Esophagus muscularis mucosa (tissue), 4 donors: ENCODE data around the gene HSPB6. TPM values are rescaled to one million over a fixed set of nuclear protein-coding genes. Genes with fewer than 3 reads are reported as not detected.

Source experiments
- DNase-seq: peaks from one replicate; pipeline ENCODE4 v3.0.0-alpha.2; 2017; ENCODE audit errors: extremely low spot score
- H3K27ac ChIP-seq, 4 donors: fragments of 200-600 bp; sonication (generic); replicated peaks in 1 of 4; 1 replicate in 3 of 4; 2 replicates in 1 of 4; pipeline ENCODE4 v1.5.1; 2016 to 2019; ENCODE audit warnings: mild to moderate bottlenecking in 1 of 4
- H3K27me3 ChIP-seq, 4 donors: fragments of 200-600 bp; sonication (generic); one replicate each; pipeline versions ENCODE4 v1.5.1 to v1.6.0; 2016 to 2019
- H3K36me3 ChIP-seq, 4 donors: fragments of 200-600 bp; sonication (generic); one replicate each; pipeline ENCODE4 v1.5.1; 2016 to 2019
- H3K4me1 ChIP-seq, 4 donors: fragments of 200-600 bp; sonication (generic); one replicate each; pipeline ENCODE4 v1.5.1; 2016 to 2019
- H3K4me3 ChIP-seq, 4 donors: fragments of 200-600 bp; sonication (generic); 1 replicate in 2 of 4; 2 replicates in 2 of 4; pipeline ENCODE4 v1.5.1; 2016 to 2019; ENCODE audit warnings: mild to moderate bottlenecking in 4 of 4, moderate library complexity in 1 of 4
- H3K9me3 ChIP-seq, 4 donors: fragments of 200-600 bp; sonication (generic); 1 replicate in 3 of 4; 2 replicates in 1 of 4; pipeline ENCODE4 v1.5.1; 2016 to 2019
- EP300 ChIP-seq: sonication (generic); formaldehyde crosslinking; IDR thresholded peaks from one replicate; pipeline ENCODE4 v1.6.1; 2017; ENCODE audit warnings: antibody characterized with exemption
- POLR2A ChIP-seq: fragments of 450-650 bp; IDR thresholded peaks from one replicate; pipeline ENCODE4 v1.6.1; 2017; ENCODE audit warnings: antibody characterized with exemption, moderate library complexity, mild to moderate bottlenecking, low read depth
- POLR2AphosphoS5 ChIP-seq, 2 donors: sonication (generic); formaldehyde crosslinking; IDR thresholded peaks; one replicate each; pipeline ENCODE4 v1.6.1; 2017; ENCODE audit warnings: antibody characterized with exemption in 2 of 2
- WGBS: methylation state at CpG from one replicate; pipeline ENCODE4 v1.1.5; 2018; 5-methylcytosine and 5-hydroxymethylcytosine counted together
- intact Hi-C: fragments of 100-400 bp; cut with DNase I; formaldehyde crosslinking; loops from one replicate; pipeline ENCODE4 v1.15.1; 2023
- total RNA-seq, 4 donors: library from RNA; depleted of rRNA; stranded (reverse); fragments of >200 nt; gene quantifications; one replicate each; pipeline versions ENCODE4 v1.1.0 to v1.2.1, GENCODE V29; 2016
- TF ChIP-seq, protein P1 (sequence below), 3 experiments: fragments of 200-600 bp in 2 of 3; fragments of 450-650 bp in 1 of 3; sonication (generic) in 2 of 3; IDR thresholded peaks; one replicate each; pipeline ENCODE4 v1.5.1; 2017 to 2019; ENCODE audit warnings: antibody characterized with exemption in 3 of 3, mild to moderate bottlenecking in 2 of 3, moderate library complexity in 1 of 3

HSPB6 gene
- total RNA-seq, 4 donors from 2014 or later: 64.4 to 146 (median 105) TPM

DNA sequence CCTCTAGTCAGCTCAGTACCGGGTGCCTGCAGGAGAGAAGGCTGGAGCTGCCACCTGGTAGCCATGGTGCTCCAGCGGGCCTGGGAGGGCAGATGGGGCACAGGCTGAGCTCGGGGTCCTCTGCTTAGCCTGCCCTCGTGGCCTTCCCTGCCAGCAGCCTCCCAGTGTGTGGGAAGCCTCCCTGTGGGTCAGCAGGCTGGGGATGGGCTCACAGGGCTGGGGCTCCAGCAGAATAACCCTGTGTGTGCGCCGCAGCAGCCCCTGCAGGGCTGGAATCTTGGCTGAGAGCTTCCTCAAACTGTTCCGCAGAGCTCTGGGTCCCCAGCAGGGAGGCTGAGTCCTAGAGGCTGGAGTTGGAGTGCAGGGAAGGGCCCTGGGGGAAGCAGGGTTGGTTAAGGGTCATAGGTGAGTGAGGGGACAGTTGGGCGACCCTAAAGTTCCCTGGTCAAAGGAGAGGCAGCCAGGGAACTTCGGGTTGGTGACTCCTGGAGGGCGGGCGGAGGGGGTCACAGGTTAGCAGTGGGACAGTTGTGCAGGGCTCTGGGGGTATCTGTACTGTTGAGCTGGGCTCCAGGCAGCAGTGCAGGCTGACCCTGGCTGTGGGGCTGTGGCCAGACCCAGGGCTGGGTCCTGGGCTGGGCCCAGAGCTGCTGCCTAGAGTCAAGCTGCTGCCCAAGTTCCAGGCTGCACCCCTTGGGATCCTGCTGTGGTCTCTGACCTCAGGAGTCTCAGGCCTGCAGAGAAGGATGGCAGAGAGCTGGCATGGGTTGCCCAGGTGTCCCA lies 32.6 kb upstream of the HSPB6 start:
- Histone ChIP-seq H3K4me1 (no peaks in the 10 kb centered on the region), H3K9me3 (no peaks in the 10 kb centered on the region), H3K36me3 (peaks cover 0 to 25% (median 9%) of the 10 kb centered on the region in 4 donors), H3K27me3 (peaks cover 0 to 15% (median 0%) of the 10 kb centered on the region in 4 donors), H3K27ac (no peak overlapping the region), H3K4me3 (no peak overlapping the region)
- intact Hi-C loops: loop anchor here (10.0 kb wide), 1 partner anchor 65 kb away; the partner anchor contains the start of genes KIRREL2 and NPHS1
- no peak for TF ChIP-seq EP300
- TF ChIP-seq, protein P1, sequence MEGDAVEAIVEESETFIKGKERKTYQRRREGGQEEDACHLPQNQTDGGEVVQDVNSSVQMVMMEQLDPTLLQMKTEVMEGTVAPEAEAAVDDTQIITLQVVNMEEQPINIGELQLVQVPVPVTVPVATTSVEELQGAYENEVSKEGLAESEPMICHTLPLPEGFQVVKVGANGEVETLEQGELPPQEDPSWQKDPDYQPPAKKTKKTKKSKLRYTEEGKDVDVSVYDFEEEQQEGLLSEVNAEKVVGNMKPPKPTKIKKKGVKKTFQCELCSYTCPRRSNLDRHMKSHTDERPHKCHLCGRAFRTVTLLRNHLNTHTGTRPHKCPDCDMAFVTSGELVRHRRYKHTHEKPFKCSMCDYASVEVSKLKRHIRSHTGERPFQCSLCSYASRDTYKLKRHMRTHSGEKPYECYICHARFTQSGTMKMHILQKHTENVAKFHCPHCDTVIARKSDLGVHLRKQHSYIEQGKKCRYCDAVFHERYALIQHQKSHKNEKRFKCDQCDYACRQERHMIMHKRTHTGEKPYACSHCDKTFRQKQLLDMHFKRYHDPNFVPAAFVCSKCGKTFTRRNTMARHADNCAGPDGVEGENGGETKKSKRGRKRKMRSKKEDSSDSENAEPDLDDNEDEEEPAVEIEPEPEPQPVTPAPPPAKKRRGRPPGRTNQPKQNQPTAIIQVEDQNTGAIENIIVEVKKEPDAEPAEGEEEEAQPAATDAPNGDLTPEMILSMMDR (IDR thresholded peaks at IDR 0.05): no peak
- no peak for TF ChIP-seq POLR2A
- TF ChIP-seq POLR2AphosphoS5 (IDR thresholded peaks at IDR 0.05): no peak
- DNase-seq: no peak
- WGBS: 83% methylated on average over 4 of the region's 11 CpGs

DNA sequence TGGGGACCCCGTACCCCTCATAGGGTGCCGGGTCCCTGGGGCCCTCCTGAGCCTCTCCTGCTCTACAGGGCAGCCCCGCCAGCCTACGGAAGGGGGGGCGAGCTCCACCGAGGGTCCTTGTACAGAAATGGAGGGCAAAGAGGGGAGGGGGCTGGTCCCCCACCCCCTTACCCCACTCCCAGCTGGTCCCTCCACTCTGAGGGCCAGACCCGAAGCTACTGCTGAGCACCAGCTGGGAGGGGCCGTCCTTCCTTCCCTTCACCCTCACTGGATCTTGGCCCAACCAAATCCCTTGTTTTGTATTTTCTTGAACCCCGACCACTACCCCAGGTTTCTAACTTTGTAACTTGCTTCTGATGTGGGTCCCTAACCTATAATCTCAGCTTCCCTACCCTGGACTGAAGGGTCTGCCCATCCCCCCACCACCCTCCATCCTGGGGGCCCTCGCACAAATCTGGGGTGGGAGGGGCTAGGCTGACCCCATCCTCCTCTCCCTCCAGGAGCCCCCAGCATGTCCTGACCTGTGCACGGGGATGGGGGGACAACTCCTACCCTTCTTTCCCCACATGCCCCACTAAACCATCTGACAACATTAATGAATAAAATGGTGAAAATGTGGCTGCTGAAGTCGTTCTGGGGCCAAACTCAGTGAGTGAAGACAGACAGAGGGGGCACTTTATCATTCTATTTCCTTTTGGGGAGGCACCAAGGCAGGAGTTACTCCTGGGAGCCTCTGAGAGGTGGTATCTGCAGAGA lies 31.6 kb upstream of the HSPB6 start:
- Histone ChIP-seq H3K4me1 (no peaks in the 10 kb centered on the region), H3K9me3 (no peaks in the 10 kb centered on the region), H3K36me3 (peaks cover 0 to 35% (median 13%) of the 10 kb centered on the region in 4 donors), H3K27ac (no peak overlapping the region), H3K27me3 (peaks cover 0 to 15% (median 0%) of the 10 kb centered on the region in 4 donors), H3K4me3 (no peak overlapping the region)
- DNase-seq: no peak
- no peak for TF ChIP-seq POLR2A
- TF ChIP-seq POLR2AphosphoS5 (IDR thresholded peaks at IDR 0.05): no peak
- TF ChIP-seq EP300: no peak
- TF ChIP-seq, protein P1 (IDR thresholded peaks at IDR 0.05): no peak
- WGBS: 81% methylated on average over 12 of the region's 12 CpGs
- intact Hi-C loops: loop anchor here (10.0 kb wide), 1 partner anchor 66 kb away; the partner anchor contains the start of genes KIRREL2 and NPHS1

DNA sequence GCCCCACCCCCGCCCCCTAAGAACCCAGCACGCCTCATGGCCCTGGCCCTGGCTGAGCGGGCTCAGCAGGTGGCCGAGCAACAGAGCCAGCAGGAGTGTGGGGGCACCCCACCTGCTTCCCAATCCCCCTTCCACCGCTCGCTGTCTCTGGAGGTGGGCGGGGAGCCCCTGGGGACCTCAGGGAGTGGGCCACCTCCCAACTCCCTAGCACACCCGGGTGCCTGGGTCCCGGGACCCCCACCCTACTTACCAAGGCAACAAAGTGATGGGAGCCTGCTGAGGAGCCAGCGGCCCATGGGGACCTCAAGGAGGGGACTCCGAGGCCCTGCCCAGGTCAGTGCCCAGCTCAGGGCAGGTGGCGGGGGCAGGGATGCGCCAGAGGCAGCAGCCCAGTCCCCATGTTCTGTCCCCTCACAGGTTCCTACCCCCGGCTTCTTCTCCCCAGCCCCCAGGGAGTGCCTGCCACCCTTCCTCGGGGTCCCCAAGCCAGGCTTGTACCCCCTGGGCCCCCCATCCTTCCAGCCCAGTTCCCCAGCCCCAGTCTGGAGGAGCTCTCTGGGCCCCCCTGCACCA lies 30.5 kb upstream of the HSPB6 start:
- intact Hi-C loops: loop anchor here (10.0 kb wide), 1 partner anchor 67 kb away; the partner anchor contains the start of genes KIRREL2 and NPHS1

More for the DNA sequence above, 30.5 kb upstream of the HSPB6 start:
- Histone ChIP-seq H3K9me3 (no peaks in the 10 kb centered on the region), H3K36me3 (peaks cover 0 to 45% (median 17%) of the 10 kb centered on the region in 4 donors), H3K4me3 (no peak overlapping the region), H3K4me1 (no peaks in the 10 kb centered on the region), H3K27ac (no peak overlapping the region), H3K27me3 (peaks cover 0 to 10% (median 0%) of the 10 kb centered on the region in 4 donors)
- no peak for DNase-seq
- TF ChIP-seq POLR2A (no peak), POLR2AphosphoS5 (IDR thresholded peaks at IDR 0.05) (no peak), EP300 (no peak)
- TF ChIP-seq, protein P1 (IDR thresholded peaks at IDR 0.05): no peak
- WGBS: 89% methylated on average over 12 of the region's 15 CpGs
